Limb (tissue), 2 donors: ENCODE data around the gene FAM78A.
"Not testable (repeated sequence)": the region's sequence is repeated elsewhere in the genome, so short reads cannot be mapped to it uniquely, and the experiment has no call there.

Experiments used
- DNase-seq, 2 donors: peaks; one replicate each; pipeline ENCODE4 v3.0.0-alpha.2; 2016; ENCODE audit errors: extremely low spot score in 2 of 2

Gene FAM78A

DNA sequence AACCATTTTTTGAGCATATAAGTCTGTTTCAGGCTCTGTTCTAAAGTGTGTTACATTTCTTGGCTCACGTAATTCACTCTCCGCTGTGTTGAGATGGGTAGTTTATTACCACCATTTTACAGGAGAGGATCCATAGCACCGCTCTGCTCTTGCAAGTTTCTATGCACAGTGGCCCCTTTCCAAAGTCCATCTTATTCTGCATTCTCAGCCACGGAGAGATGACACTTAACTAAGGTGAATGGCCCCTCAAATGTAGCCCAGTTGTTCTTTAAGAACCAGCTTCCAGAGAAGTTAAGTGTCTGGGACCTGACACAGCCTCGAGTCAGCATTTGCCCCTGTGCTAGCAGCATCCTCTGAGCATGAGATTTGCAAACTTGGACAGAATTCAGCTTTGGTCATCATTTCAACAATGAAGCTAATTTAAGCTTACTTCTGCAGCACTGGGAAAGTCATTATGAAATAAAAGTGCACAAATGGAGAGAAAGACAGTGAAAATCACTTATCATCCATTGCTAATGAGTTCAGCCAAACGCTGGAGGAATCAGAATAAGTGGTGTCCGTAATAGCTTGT is 61.9 kb downstream of the FAM78A start:
- DNase-seq = no peak

DNA sequence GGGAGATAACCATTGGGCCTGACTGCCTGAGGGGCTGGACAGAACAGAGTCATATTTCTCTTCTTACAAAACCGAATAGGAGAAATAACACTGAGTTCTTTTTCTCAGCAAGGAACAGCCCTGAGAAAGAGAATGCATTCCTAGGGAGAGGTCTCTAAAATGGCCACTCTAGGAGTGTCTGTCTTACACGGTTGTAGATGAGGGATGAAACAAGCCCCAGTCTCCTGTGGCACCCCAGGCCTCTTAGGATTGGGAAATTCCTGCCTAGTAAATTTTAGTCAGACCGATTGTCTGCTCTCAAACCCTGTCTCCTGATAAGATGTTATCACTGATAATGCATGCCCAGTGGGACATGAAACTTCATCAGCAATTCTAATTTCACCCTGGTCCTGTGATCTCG is 64.4 kb downstream of the FAM78A start:
- not testable (repeated sequence) for DNase-seq
